HG03280 (cell line): ENCODE measurements around the gene HSPA12A.
"Not testable (repeated sequence)": the region's sequence is repeated elsewhere in the genome, so short reads cannot be mapped to it uniquely, and the experiment has no call there.

Experiments
- ATAC-seq: cut with Tn5 transposase; IDR thresholded peaks from one replicate; pipeline ENCODE4 v1.9.1; 2021; ENCODE audit warnings: mild to moderate bottlenecking, moderate library complexity; ENCODE audit not compliant: unreplicated experiment

HSPA12A gene

GRCh38 chr10:116719804-116720203 lies 22.6 kb downstream of the HSPA12A start:
- no peak for ATAC-seq

- ATAC-seq: no peak
Measured at GRCh38 chr10:116718058-116718457, 24.3 kb downstream of the HSPA12A start.

- ATAC-seq: no peak
Measured at GRCh38 chr10:116716381-116716780, 26.0 kb downstream of the HSPA12A start.

- no peak for ATAC-seq
Measured at GRCh38 chr10:116715839-116716377, 26.5 kb downstream of the HSPA12A start.

- ATAC-seq: no peak
Measured at GRCh38 chr10:116715341-116715740, 27.0 kb downstream of the HSPA12A start.

GRCh38 chr10:116713846-116714245 lies 28.5 kb downstream of the HSPA12A start:
- ATAC-seq: no peak

- ATAC-seq: no peak
Measured at GRCh38 chr10:116712989-116713543, 29.3 kb downstream of the HSPA12A start.

GRCh38 chr10:116712519-116712918 lies 29.8 kb downstream of the HSPA12A start:
- ATAC-seq: no peak

- ATAC-seq: not testable (repeated sequence)
Measured at GRCh38 chr10:116711803-116712202, 30.6 kb downstream of the HSPA12A start.

- no peak for ATAC-seq
Measured at GRCh38 chr10:116710076-116710475, 32.3 kb downstream of the HSPA12A start.

- no peak for ATAC-seq
Measured at GRCh38 chr10:116708877-116709276, 33.5 kb downstream of the HSPA12A start.

GRCh38 chr10:116708391-116708821 lies 34.0 kb downstream of the HSPA12A start:
- no peak for ATAC-seq

GRCh38 chr10:116707981-116708380 lies 34.4 kb downstream of the HSPA12A start:
- no peak for ATAC-seq

GRCh38 chr10:116706281-116706680 lies 36.1 kb downstream of the HSPA12A start:
- no peak for ATAC-seq

GRCh38 chr10:116705498-116705897 lies 36.9 kb downstream of the HSPA12A start:
- no peak for ATAC-seq

- ATAC-seq: no peak
Measured at GRCh38 chr10:116704926-116705325, 37.4 kb downstream of the HSPA12A start.

GRCh38 chr10:116702165-116702564 lies 40.2 kb downstream of the HSPA12A start:
- no peak for ATAC-seq

- no peak for ATAC-seq
Measured at GRCh38 chr10:116699471-116700150, 42.8 kb downstream of the HSPA12A start.

GRCh38 chr10:116699049-116699448 lies 43.3 kb downstream of the HSPA12A start:
- ATAC-seq: no peak

GRCh38 chr10:116698364-116698763 lies 44.0 kb downstream of the HSPA12A start:
- no peak for ATAC-seq

GRCh38 chr10:116697816-116698215 lies 44.5 kb downstream of the HSPA12A start:
- ATAC-seq: no peak

- ATAC-seq: no peak
Measured at GRCh38 chr10:116696919-116697318, 45.4 kb downstream of the HSPA12A start.

GRCh38 chr10:116694927-116695268 lies 47.5 kb downstream of the HSPA12A start:
- no peak for ATAC-seq
